IPS DF 6.9 (cell line): Measurements from ENCODE around the gene UCN2.
A peak's percentile ranks its signal among the peaks of the same experiment; 100 is the strongest.
"Not testable (repeated sequence)": the region's sequence is repeated elsewhere in the genome, so short reads cannot be mapped to it uniquely, and the experiment has no call there.

Experiments used
- DNase-seq: peaks from one replicate; pipeline ENCODE4 v3.0.0-alpha.2; 2013; ENCODE audit warnings: low read depth, low spot score
- H3K27ac ChIP-seq: one replicate; pipeline ENCODE4 v1.5.1; 2013; ENCODE audit warnings: low read length, control low read depth
- H3K27me3 ChIP-seq: 2 replicates; pipeline ENCODE4 v1.6.1; 2013; ENCODE audit warnings: mild to moderate bottlenecking, low read length; ENCODE audit not compliant: control insufficient read depth, insufficient read depth
- H3K36me3 ChIP-seq: 2 replicates; pipeline ENCODE4 v1.6.1; 2013; ENCODE audit warnings: low read length; ENCODE audit not compliant: control insufficient read depth, insufficient read depth
- H3K4me1 ChIP-seq: 2 replicates; pipeline ENCODE4 v1.6.1; 2013; ENCODE audit warnings: low read length; ENCODE audit not compliant: control insufficient read depth, insufficient read depth
- H3K4me3 ChIP-seq: 2 replicates; pipeline ENCODE4 v1.5.1; 2013; ENCODE audit warnings: mild to moderate bottlenecking, low read length
- H3K9me3 ChIP-seq: 2 replicates; pipeline ENCODE4 v1.6.1; 2013; ENCODE audit warnings: low read length, inconsistent platforms; ENCODE audit not compliant: control insufficient read depth, insufficient read depth
- WGBS: extraction: QIAGEN DNeasy Blood & Tissue Kit; methylation state at CpG from one replicate; pipeline ENCODE4 v1.1.7; 2013; ENCODE audit warnings: mixed read lengths, missing lambda C conversion rate; ENCODE audit not compliant: insufficient read length, insufficient coverage; 5-methylcytosine and 5-hydroxymethylcytosine counted together

The UCN2 gene

DNA sequence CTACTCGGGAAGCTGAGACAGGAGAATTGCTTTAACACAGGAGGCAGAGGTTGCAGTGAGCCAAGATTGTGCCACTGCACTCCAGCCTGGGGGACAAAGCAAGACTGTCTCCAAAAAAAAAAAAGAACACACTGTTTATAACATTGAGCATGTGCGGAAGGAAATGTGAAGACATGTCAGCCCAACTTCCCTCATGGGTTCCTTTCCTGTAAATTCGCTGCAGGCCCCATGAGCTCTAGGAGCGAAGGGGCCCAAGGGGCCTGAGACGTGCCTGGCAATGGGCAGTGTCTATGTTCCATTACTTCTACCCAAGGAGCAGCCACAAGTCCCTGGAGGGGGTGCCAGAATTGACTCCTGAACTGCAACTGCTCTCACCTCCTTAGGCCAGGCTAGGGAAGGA is 10.2 kb downstream of the UCN2 start:
- WGBS = no CpG with 5 or more reads among the region's 5 CpGs
- Histone ChIP-seq H3K27me3 (no peaks in the 10 kb centered on the region), H3K4me3 (no peak overlapping the region), H3K9me3 (no peaks in the 10 kb centered on the region), H3K4me1 (no peaks in the 10 kb centered on the region; the same call in 1 of the 2 replicates), H3K27ac (no peak overlapping the region), H3K36me3 (no peaks in the 10 kb centered on the region)
- DNase-seq = no peak

DNA sequence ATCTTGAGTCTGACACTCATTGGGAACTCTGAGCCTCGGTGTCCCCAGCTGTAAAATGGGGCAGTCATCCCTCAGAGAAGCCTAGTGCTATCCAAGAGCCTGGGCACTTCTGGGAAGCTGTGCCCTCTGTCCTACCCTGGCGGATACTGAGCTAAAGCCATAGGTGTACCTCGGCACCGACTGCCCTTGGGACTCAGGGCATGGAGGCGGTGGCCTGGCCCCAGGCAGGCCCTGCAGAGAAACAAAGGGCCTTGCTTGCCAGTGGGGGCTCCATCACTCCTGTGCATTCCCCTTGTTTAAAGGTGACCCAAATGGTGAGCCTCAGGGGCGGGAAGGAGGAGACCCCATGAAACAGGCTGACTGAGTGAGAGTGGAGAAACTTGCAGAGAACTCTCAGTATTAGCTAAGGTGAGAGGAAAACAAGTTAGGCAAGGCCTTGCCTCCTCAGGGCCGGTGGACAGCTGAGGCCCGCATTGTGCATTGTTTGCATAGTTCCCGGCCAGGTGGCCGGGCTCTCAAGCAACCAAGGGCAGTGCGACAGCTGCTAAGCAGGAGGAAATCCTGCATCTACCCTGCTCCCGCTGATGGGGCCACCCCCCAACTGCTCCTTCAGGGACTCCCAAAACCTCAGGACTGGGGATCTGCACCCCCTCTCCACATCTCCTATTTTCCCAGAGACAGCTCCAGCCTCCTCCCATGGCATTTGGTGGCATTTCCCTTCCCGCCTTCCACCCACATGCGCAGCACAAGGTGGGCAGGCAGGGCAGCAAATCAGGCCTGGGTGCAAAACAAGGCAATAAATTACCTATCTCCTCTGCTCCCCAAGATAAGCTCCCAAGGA is 11.2 kb downstream of the UCN2 start:
- no peak overlapping the region for H3K4me3 ChIP-seq
- H3K36me3 ChIP-seq = 0 out of 2 replicates have a peak, but pooled peaks cover 3% of the 10 kb centered on the region
- DNase-seq = no peak
- no peak overlapping the region for H3K27ac ChIP-seq
- no peaks in the 10 kb centered on the region for H3K9me3 ChIP-seq
- H3K27me3 ChIP-seq = no peaks in the 10 kb centered on the region
- H3K4me1 ChIP-seq = no peaks in the 10 kb centered on the region
- WGBS = no CpG with 5 or more reads among the region's 14 CpGs

DNA sequence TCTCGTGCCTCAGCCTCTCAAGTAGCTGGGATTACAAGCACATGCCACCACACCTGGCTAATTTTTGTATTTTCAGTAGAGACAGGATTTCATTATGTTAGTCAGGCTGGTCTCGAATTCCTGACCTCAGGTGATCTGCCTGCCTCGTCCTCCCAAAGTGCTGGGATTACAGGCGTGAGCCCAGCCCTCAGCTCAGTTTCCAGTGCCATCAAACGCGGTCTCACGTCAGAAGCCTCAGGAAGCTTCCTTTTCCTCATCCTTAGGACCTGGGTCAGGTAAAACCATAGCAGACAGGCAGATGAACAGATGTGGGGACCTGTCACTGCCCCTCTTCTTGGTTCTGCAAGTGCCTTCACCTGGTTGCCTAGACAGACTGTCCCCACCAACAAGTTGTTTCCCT is 11.9 kb downstream of the UCN2 start:
- not testable (repeated sequence) for DNase-seq, H3K27ac ChIP-seq, H3K27me3 ChIP-seq, H3K4me3 ChIP-seq, H3K36me3 ChIP-seq, H3K4me1 ChIP-seq, H3K9me3 ChIP-seq
- no CpG with 5 or more reads among the region's 7 CpGs for WGBS

DNA sequence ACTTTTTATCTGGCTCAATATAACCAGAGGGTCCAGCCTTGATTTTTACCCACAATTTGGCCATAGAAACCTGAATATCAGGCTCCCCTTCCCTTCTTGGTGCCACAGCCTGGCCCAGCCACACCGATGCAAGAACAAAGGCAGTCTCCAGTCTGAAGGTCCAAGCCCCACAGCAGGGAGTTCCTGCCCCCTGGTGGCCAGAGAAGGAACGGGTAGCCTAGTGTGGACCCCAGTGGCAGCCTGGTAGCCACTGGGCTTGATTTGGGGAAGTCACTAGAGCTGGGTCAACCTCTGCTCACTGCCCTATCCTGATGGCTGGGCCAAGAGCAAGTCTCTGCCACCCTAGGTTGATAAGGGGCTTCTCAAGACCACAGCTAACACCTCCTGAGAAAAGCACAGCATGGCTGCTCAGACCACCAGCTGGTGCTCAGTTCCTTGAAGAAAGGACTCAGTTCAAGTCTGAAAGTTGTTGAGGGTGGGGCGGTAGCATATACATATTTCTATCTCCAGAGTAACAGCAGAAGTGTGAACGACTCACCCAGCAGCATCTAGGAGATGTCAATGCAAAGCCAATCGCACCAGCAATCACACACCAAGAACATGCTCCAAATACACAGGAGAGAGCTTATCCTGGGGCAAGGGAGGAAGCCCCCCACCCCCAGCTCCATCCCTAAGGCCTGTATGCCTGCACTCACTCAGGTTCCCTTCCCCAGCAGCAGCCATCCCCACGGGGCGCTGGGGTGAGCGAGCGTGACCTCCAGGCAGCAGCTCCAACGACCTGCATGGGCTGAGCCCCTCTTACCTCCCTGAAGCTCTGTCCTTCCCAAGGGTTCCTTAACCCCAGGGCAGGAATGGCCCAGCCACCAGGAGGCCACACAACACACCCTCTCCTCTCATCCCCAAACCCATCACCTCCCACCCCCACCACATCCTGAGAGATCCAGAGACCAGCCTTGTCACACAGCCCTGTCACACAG is 14.6 kb downstream of the UCN2 start:
- Histone ChIP-seq H3K4me1 (no peaks in the 10 kb centered on the region), H3K36me3 (peaks cover 9% of the 10 kb centered on the region), H3K9me3 (no peaks in the 10 kb centered on the region), H3K27ac (no peak overlapping the region), H3K27me3 (no peaks in the 10 kb centered on the region), H3K4me3 (no peak overlapping the region)
- peak; percentile 78 for DNase-seq
- WGBS = no CpG with 5 or more reads among the region's 10 CpGs

DNA sequence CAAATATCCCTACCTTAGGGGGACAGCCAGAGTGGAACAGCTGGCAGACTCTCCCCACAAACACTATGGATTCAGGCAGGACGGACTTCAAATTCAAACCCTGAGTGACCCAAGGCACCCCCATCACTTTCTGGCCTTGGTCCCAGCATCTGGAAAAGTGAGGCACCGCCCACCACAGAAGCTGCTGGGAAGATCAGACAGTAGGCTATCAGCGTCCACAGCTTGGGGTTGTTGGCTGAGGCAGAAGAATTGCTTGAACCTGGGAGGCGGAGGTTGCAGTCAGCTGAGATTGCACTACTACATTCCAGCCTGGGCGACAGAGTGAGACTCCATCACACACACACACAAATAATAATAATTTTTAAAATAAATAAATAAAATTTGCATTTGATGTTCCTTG is 15.5 kb downstream of the UCN2 start:
- Histone ChIP-seq H3K36me3 (peaks cover 12% of the 10 kb centered on the region), H3K27ac (no peak overlapping the region), H3K4me1 (no peaks in the 10 kb centered on the region), H3K4me3 (no peak overlapping the region), H3K27me3 (no peaks in the 10 kb centered on the region), H3K9me3 (no peaks in the 10 kb centered on the region)
- WGBS = no CpG with 5 or more reads among the region's 5 CpGs
- no peak for DNase-seq

DNA sequence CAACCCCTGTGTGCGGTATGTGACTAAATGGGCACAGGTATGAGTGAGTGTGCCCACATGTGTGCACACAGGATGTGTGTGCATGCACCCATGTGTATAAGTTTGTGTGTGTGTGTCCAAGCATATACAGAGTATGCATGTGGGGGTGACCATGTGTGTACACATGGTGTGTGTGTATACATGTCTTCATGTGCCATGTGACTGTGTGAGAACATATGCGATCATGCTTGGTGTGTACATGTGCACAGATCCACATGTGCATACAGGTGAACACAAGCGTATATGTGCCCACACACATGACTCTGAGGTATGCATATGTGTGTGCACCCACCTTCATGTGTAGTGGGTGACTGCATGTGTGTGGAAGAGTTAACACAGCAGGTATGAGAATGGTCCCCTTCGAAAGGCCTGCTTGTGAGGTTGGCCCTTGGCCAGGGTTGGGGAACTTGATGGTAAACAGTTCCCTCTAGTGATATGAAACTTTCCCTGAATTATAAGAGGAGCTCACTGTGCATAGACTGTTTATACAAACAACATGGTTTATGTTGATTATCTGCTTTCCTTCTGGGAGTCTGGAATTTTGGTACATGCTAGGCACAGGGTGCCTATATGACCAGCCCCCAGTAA is 17.3 kb downstream of the UCN2 start:
- WGBS = no CpG with 5 or more reads among the region's 4 CpGs
- no peak for DNase-seq
- Histone ChIP-seq H3K4me3 (no peak overlapping the region), H3K4me1 (no peaks in the 10 kb centered on the region), H3K9me3 (no peaks in the 10 kb centered on the region), H3K27me3 (no peaks in the 10 kb centered on the region), H3K27ac (no peak overlapping the region), H3K36me3 (peaks cover 12% of the 10 kb centered on the region)

DNA sequence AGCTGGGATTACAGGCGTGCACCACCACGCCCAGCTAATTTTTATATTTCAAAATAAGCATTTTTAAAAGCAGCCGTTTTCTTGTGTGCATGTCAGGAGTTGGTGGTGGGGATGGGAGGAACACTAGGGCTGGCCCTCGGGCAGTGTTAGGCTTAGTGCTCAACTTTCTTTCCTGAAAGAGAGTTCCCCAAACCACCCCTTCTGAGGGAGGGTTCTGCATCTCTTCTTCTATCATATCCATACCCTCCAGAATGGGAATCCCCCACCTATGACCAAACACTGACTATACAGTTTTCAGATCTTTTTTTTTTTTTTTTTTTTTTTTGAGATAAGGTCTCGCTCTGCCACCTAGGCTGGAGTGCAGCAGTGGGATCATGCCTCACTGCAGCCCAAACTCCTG is 19.4 kb downstream of the UCN2 start:
- H3K4me1 ChIP-seq = no peaks in the 10 kb centered on the region
- WGBS = no CpG with 5 or more reads among the region's 5 CpGs
- H3K27ac ChIP-seq = no peak overlapping the region
- no peaks in the 10 kb centered on the region for H3K27me3 ChIP-seq
- no peak for DNase-seq
- peaks cover 20% of the 10 kb centered on the region for H3K36me3 ChIP-seq
- H3K4me3 ChIP-seq = no peak overlapping the region
- no peaks in the 10 kb centered on the region for H3K9me3 ChIP-seq

DNA sequence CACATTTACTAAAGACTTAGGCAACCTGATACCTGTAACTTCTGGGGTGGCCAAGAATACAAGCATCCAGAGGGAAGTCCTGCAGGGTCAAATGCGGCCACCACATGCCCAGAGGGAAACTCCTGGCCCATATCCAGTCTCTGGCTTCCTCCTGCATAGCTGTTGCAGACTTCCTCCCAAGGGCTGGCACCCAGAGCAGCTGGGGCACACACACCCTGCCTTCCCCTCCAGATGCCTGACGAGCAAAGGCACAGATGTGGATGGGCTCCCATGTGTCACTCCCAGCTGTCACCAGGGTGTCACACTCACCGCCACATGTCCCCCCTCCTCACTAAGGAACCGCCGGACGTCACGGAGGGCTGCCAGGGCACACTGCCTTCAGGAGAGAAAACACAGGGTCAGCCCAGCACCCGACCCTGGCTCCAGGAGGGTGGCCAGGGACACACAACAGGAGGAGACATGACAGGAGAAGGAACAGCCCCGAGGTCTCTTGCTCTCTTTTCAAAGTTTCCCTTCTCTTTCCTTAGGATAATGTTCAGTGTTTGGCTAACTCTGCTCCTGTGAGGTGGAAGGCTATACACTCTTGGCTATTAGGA is 20.2 kb downstream of the UCN2 start:
- DNase-seq = no peak
- no peaks in the 10 kb centered on the region for H3K4me1 ChIP-seq
- no peaks in the 10 kb centered on the region for H3K9me3 ChIP-seq
- no CpG with 5 or more reads among the region's 9 CpGs for WGBS
- no peaks in the 10 kb centered on the region for H3K27me3 ChIP-seq
- no peak overlapping the region for H3K27ac ChIP-seq
- peaks cover 23% of the 10 kb centered on the region for H3K36me3 ChIP-seq
- H3K4me3 ChIP-seq = no peak overlapping the region

DNA sequence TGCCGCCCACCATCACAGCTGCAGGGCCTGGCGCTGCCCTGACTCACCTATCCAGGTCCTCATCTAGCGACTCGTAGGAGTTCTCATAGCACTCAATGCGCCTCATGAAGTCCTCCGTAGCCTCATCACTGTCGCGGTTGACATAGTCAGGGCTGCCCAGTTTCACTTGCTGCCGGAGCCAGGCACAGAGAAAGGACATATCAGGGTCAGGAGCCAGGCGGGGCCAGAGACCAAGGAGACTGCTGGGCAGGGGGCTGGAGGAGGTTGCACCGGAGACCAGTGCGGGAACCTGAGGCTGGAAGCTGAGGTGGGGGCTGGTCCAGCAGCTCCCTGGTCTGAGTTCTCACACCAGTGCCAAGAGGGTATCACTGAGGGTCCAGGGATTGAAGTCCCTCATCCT is 25.1 kb downstream of the UCN2 start:
- Histone ChIP-seq H3K27me3 (no peaks in the 10 kb centered on the region), H3K9me3 (no peaks in the 10 kb centered on the region), H3K4me3 (no peak overlapping the region), H3K36me3 (peaks cover 27% of the 10 kb centered on the region), H3K4me1 (no peaks in the 10 kb centered on the region), H3K27ac (no peak overlapping the region)
- DNase-seq = no peak
- WGBS = no CpG with 5 or more reads among the region's 12 CpGs

DNA sequence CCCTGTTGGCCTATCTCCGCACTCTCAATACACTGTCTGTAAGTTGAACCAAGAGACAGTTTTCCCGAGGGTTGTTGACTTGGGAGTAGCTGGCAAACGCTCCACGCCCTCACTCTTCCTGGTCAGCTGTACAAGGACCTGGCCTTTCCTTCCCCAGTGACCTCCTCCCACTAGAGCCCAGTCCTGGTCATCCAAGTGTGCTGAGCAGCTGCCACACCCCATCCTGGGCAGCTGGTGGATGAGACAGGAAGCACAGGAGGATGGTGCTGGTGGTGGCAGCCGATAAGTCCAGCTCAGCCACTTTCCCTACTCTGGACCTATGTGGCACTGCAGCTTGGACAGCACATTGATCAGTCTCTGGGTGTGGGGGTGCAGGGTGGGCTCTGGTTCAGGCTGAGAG is 26.8 kb downstream of the UCN2 start:
- peaks cover 24% of the 10 kb centered on the region for H3K36me3 ChIP-seq
- no peak overlapping the region for H3K27ac ChIP-seq
- no CpG with 5 or more reads among the region's 5 CpGs for WGBS
- no peak for DNase-seq
- no peaks in the 10 kb centered on the region for H3K27me3 ChIP-seq
- H3K4me1 ChIP-seq = no peaks in the 10 kb centered on the region
- no peaks in the 10 kb centered on the region for H3K9me3 ChIP-seq
- H3K4me3 ChIP-seq = no peak overlapping the region
